ENCODE measurements around the gene KASH5.

The KASH5 gene

DNA sequence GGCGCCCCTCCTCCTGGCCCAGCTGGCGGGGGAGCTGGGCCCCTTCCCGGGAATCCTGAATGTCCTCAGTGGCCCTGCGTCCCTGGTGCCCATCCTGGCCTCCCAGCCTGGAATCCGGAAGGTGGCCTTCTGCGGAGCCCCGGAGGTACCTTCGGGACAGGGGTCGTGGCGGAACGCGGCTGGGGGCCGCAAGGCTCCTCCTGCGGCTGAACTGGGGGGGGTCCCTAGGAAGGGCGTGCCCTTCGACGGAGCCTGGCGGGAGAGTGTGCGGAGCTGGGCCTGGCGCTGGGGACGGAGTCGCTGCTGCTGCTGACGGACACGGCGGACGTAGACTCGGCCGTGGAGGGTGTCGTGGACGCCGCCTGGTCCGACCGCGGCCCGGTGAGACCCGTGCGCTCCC lies 73.6 kb downstream of the KASH5 start:
- DNase-seq = no peak

DNA sequence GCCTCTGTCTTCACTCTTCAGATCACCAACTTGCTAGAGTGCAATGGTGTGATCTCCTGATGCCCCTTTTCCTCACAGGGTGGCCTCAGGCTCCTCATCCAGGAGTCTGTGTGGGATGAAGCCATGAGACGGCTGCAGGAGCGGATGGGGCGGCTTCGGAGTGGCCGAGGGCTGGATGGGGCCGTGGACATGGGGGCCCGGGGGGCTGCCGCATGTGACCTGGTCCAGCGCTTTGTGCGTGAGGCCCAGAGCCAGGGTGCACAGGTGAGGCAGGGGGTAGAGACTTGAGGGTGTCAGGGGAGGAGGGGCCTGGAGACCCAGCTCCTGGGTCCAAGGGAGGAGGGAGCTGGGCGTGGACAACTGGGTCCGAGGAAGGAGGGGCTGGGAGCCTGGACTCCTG lies 74.4 kb downstream of the KASH5 start:
- no peak for DNase-seq

GRCh38 chr19:49463960-49464740 lies 76.1 kb downstream of the KASH5 start:
- no peak for DNase-seq

GRCh38 chr19:49465371-49465770 lies 77.3 kb downstream of the KASH5 start:
- DNase-seq = no peak
